Nephron progenitor cell (in vitro differentiated cells): ENCODE data around the gene HELLS.
"Not testable (repeated sequence)": the region's sequence is repeated elsewhere in the genome, so short reads cannot be mapped to it uniquely, and the experiment has no call there.

Source experiments
- DNase-seq: peaks from one replicate; pipeline ENCODE4 v3.0.0; 2021
- H3K27ac Mint-ChIP-seq: 2 replicates; pipeline ENCODE4 v1.8.0; 2021; ENCODE audit warnings: mild to moderate bottlenecking, moderate library complexity, mixed read lengths
- H3K27me3 Mint-ChIP-seq: 2 replicates; pipeline ENCODE4 v1.8.0; 2021; ENCODE audit warnings: mild to moderate bottlenecking, low read depth, mixed read lengths; ENCODE audit not compliant: poor library complexity
- H3K36me3 Mint-ChIP-seq: 2 replicates; pipeline ENCODE4 v1.8.0; 2021; ENCODE audit warnings: low read depth, mixed read lengths
- H3K4me1 Mint-ChIP-seq: 2 replicates; pipeline ENCODE4 v1.8.0; 2021; ENCODE audit warnings: mixed read lengths
- H3K4me3 Mint-ChIP-seq: 2 replicates; pipeline ENCODE4 v1.8.0; 2021; ENCODE audit warnings: mild to moderate bottlenecking, moderate library complexity, mixed read lengths
- H3K9me3 Mint-ChIP-seq: 2 replicates; pipeline ENCODE4 v1.8.0; 2021; ENCODE audit warnings: mild to moderate bottlenecking, moderate library complexity, mixed read lengths
- CTCF ChIP-seq: fragments of 200-600 bp; sonication (generic); IDR thresholded peaks from 2 replicates; pipeline ENCODE4 v1.5.0; 2021; ENCODE audit warnings: antibody characterized with exemption

HELLS gene

GRCh38 chr10:94630017-94630688 is 84.6 kb downstream of the HELLS start:
- Mint-ChIP-seq H3K9me3 (peaks cover 28% of the 10 kb centered on the region), H3K36me3 (peaks cover under 1% of the 10 kb centered on the region), H3K27ac (no peak overlapping the region), H3K27me3 (no peaks in the 10 kb centered on the region), H3K4me1 (no peaks in the 10 kb centered on the region), H3K4me3 (no peak overlapping the region)
- no peak for DNase-seq
- peak; percentile 71 for TF ChIP-seq CTCF

GRCh38 chr10:94631077-94631875 is 85.7 kb downstream of the HELLS start:
- H3K27ac Mint-ChIP-seq: no peak overlapping the region
- no peak for DNase-seq
- no peaks in the 10 kb centered on the region for H3K4me1 Mint-ChIP-seq
- H3K9me3 Mint-ChIP-seq: peaks cover 38% of the 10 kb centered on the region
- H3K36me3 Mint-ChIP-seq: no peaks in the 10 kb centered on the region
- no peak for TF ChIP-seq CTCF
- H3K4me3 Mint-ChIP-seq: no peak overlapping the region
- peaks cover 3% of the 10 kb centered on the region for H3K27me3 Mint-ChIP-seq

- TF ChIP-seq CTCF: no peak
- peaks cover 9% of the 10 kb centered on the region for H3K27me3 Mint-ChIP-seq
- H3K4me1 Mint-ChIP-seq: no peaks in the 10 kb centered on the region
- no peak for DNase-seq
- peaks cover 55% of the 10 kb centered on the region for H3K9me3 Mint-ChIP-seq
- H3K36me3 Mint-ChIP-seq: no peaks in the 10 kb centered on the region
- H3K27ac Mint-ChIP-seq: no peak overlapping the region
- no peak overlapping the region for H3K4me3 Mint-ChIP-seq
Observed at GRCh38 chr10:94632954-94633353, 87.4 kb downstream of the HELLS start.

- not testable (repeated sequence) for H3K4me3 Mint-ChIP-seq, H3K27ac Mint-ChIP-seq, H3K4me1 Mint-ChIP-seq, H3K36me3 Mint-ChIP-seq, H3K27me3 Mint-ChIP-seq, DNase-seq
- H3K9me3 Mint-ChIP-seq: peaks cover 68% of the 10 kb centered on the region
Observed at GRCh38 chr10:94638097-94638496, 92.5 kb downstream of the HELLS start.

- DNase-seq: no peak
- H3K4me1 Mint-ChIP-seq: no peaks in the 10 kb centered on the region
Observed at GRCh38 chr10:94639902-94640301, 94.3 kb downstream of the HELLS start.

More at GRCh38 chr10:94639902-94640301, 94.3 kb downstream of the HELLS start:
- no peak for TF ChIP-seq CTCF
- Mint-ChIP-seq H3K36me3 (peaks cover 6% of the 10 kb centered on the region), H3K27me3 (peaks cover 9% of the 10 kb centered on the region), H3K9me3 (peaks cover 53% of the 10 kb centered on the region), H3K27ac (no peak overlapping the region), H3K4me3 (no peak overlapping the region)
